H1 (cell line): ENCODE measurements around the gene PAX5. TPM values are rescaled to one million over a fixed set of nuclear protein-coding genes. Genes with fewer than 3 reads are reported as not detected.

ENCODE experiments used
- CTCF ChIP-seq, 3 experiments: IDR thresholded peaks; 1 replicate in 2 of 3; 2 replicates in 1 of 3; pipeline versions ENCODE4 v1.5.1 to v1.6.1; 2011; ENCODE audit warnings: low read length in 3 of 3, mild to moderate bottlenecking in 3 of 3, inconsistent platforms in 2 of 3, low read depth in 1 of 3, moderate library complexity in 1 of 3; ENCODE audit not compliant: insufficient read depth in 1 of 3; ENCODE audit errors: control extremely low read depth in 1 of 3
- EZH2 ChIP-seq: fragments of 200-600 bp; sonication (generic); IDR thresholded peaks from 2 replicates; pipeline ENCODE4 v1.7.1; 2012; ENCODE audit warnings: low read depth, mild to moderate bottlenecking, moderate library complexity, low read length, inconsistent platforms; ENCODE audit not compliant: severe bottlenecking
- GABPA ChIP-seq: IDR thresholded peaks from 2 replicates; pipeline ENCODE4 v1.6.1; 2011; ENCODE audit warnings: mild to moderate bottlenecking, low read length, moderate library complexity, borderline replicate concordance; ENCODE audit not compliant: insufficient read depth
- GTF2F1 ChIP-seq: IDR thresholded peaks from 2 replicates; pipeline ENCODE4 v1.6.1; 2012; ENCODE audit warnings: low read depth, low read length, improper control_type of control experiment, borderline replicate concordance
- HDAC6 ChIP-seq: IDR thresholded peaks from one replicate; pipeline ENCODE4 v1.7.1; 2012; ENCODE audit warnings: low read depth, mild to moderate bottlenecking, inconsistent platforms, low read length, moderate library complexity
- KDM5A ChIP-seq: fragments of 200-600 bp; IDR thresholded peaks from 2 replicates; pipeline ENCODE4 v1.7.1; 2012; ENCODE audit warnings: mild to moderate bottlenecking, low read length, inconsistent platforms, mixed read lengths
- POLR2AphosphoS5 ChIP-seq: IDR thresholded peaks from 2 replicates; pipeline ENCODE4 v1.6.1; 2011; ENCODE audit warnings: low read depth, low read length
- RAD21 ChIP-seq, 2 experiments: IDR thresholded peaks in 1 of 2; conservative IDR thresholded peaks in 1 of 2; 2 replicates each; pipeline ENCODE4 v1.6.1; 2011; ENCODE audit warnings: low read depth in 2 of 2, low read length in 2 of 2, improper control_type of control experiment in 1 of 2, inconsistent platforms in 1 of 2, mild to moderate bottlenecking in 1 of 2, moderate library complexity in 1 of 2
- RFX5 ChIP-seq: IDR thresholded peaks from 2 replicates; pipeline ENCODE4 v1.6.1; 2011; ENCODE audit warnings: low read depth, low read length, improper control_type of control experiment, borderline replicate concordance
- TAF1 ChIP-seq: IDR thresholded peaks from 2 replicates; pipeline ENCODE4 v1.6.1; 2011; ENCODE audit warnings: mild to moderate bottlenecking, low read depth, low read length
- TCF12 ChIP-seq: IDR thresholded peaks from 2 replicates; pipeline ENCODE4 v1.6.1; 2011; ENCODE audit warnings: low read depth, mild to moderate bottlenecking, low read length
- polyA plus RNA-seq, 7 experiments: library from polyadenylated mRNA; depleted of rRNA in 3 of 7; stranded (reverse) in 5 of 7; unstranded in 2 of 7; fragments of >200 nt in 5 of 7; fragments of 200-250 nt in 2 of 7; gene quantifications; 1 replicate in 5 of 7; 2 replicates in 1 of 7; 4 replicates in 1 of 7; pipeline versions ENCODE4 v1.2.1 to v1.2.3, GENCODE V29; 2011 to 2013; ENCODE audit warnings: missing spikeins in 2 of 7, mixed read lengths in 2 of 7
- total RNA-seq: library from RNA; stranded (reverse); fragmentation: NEBNext Ultra II Directional; extraction: Animal tissue kit (Norgen Biotek cat#: 25700); gene quantifications from 2 replicates; pipeline ENCODE4 v1.2.1, GENCODE V29; 2021

PAX5 gene
- total and polyA plus RNA-seq, 2 of the 8 experiments (the other 6 are each of a cell fraction or from before 2014, with no cell fraction given): 0.29 to 0.43 TPM

- TF ChIP-seq CTCF (IDR thresholded peaks at IDR 0.05; ENCODE audit: control extremely low read depth in 1 of 3, insufficient read depth in 1 of 3, low read depth in 1 of 3, low read length in 3 of 3): no peak
- TF ChIP-seq KDM5A: no peak
- TF ChIP-seq RAD21 (IDR thresholded peaks at IDR 0.05 in 1 of 2, conservative IDR thresholded peaks at IDR 0.05 in 1 of 2; ENCODE audit: low read depth in 2 of 2, low read length in 2 of 2): no peak
- no peak for TF ChIP-seq GTF2F1
- TF ChIP-seq RFX5: no peak
- TF ChIP-seq POLR2AphosphoS5: no peak
- TF ChIP-seq GABPA: no peak
- TF ChIP-seq TCF12: no peak
- TF ChIP-seq EZH2: no peak
- no peak for TF ChIP-seq TAF1
- no peak for TF ChIP-seq HDAC6
- TF ChIP-seq, all 59 proteins: peak for 0
These were observed 98.1 kb downstream of the PAX5 start (continued) for GRCh38 chr9:36935768-36936497.
